Activated CD4-positive, alpha-beta T cell treated with anti-CD3 and anti-CD28 coated beads, Interleukin-2, amount 50 U/mL, for 24 hours (primary cell): ENCODE measurements around the gene ZMYND10.
A peak's percentile ranks its signal among the peaks of the same experiment; 100 is the strongest.

Experiments used
- DNase-seq, 2 donors: peaks; one replicate each; pipeline ENCODE4 v3.0.0-alpha.2; 2020; ENCODE audit warnings: low read depth in 1 of 2, low spot score in 1 of 2

The ZMYND10 gene

DNA sequence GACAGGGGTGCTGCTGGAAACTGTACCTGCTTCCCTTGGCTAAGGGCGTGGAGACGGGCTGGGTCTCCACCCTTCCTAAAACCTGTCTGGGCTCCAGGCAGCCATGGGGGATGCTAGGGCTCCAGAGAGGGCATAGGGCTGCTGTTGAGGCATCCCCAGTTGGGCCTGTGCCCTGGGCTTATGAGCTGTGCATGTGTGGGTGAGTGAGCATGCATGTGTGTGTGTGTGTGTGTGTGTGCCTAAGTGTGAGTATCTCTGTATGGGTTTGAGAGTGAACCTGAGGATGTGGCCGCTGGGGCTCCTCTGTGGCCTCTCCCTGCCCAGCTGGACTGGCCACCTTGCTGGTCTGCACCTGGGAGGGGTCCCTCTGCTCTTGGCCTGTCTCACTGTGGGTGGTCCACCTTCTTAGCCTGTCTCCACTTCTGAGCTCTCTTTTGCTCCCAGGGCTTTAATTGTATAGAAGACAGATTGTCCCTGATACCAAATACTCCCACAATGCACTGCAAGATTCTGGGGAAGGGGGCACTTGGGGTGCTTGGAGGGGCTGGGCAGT, 25.7 kb upstream of the ZMYND10 start:
- no peak for DNase-seq

GRCh38 chr3:50370594-50370993, 25.1 kb upstream of the ZMYND10 start:
- no peak for DNase-seq

- DNase-seq: no peak
These were observed 23.6 kb upstream of the ZMYND10 start for GRCh38 chr3:50369012-50369670.

DNA sequence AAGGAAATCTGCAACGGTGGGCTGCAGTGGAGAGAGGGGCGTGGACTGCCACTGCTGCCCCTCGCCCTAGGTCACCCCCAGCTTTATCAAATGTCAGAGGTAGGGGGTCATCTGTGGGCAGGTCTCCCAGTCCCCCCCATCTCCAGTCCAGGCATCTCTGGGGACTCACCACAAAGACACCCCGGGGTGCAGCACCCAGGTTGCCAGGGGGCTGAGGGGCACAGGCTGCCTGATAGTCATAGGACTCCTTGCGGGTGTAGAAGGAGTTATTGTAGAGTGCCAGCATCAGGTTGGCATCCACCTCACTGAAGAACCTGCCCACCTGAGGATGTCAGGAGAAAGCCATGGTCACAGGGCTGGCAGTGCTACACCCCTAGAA, 20.3 kb upstream of the ZMYND10 start:
- DNase-seq: no peak

GRCh38 chr3:50365080-50365841, 19.7 kb upstream of the ZMYND10 start:
- peak; percentile 80 to 91 for DNase-seq

DNA sequence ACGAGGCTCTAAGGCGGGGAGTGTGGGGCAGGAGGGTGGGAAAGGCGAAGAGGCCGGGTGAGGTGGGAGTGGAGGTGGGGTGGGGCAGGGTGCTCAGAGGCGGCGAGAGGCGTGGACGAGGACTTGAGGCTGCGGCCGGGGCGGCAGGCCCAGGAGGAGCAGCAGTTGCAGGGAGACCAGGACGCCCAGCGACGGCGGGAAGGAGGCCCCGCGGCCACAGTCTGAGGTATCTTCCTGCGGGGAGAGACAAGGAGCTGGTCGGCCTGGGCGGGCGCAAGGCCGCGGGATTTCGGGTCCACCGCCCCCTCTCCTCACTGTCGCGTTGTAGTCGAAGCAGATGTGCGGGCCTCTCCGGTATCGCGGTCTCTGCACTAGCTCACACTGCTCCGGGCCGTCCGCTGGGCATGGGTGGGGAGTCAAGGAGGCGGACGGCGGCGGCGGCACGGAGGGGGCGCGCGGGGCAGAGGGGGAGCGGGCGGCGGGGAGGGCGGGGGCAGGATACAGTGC, 19.1 kb upstream of the ZMYND10 start:
- DNase-seq: no peak

DNA sequence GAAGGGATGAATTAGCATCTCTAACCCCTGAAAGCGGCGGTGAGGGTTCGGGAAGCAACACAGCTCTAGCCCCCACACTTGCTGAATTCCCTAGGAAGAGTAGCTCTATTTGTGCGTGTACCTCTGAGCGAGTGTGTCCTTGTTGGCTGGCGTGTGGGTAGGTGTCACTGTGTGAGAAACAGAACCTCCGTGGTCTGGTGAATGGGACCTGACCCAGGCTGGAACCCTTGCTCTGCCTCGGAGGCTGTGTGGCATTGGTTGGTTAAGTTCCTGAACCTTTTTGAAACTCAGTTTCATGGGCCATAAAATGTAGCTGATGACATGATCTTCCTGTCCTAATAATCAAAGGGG, 14.2 kb upstream of the ZMYND10 start:
- no peak for DNase-seq

- peak; percentile 81 to 96 for DNase-seq
These were observed 13.6 kb upstream of the ZMYND10 start, which contains the start of gene TMEM115 for GRCh38 chr3:50358911-50359759. Gene TMEM115 (minus strand): TSS chr3:50359521. CDS start chr3:50359063, 458 bp downstream.

- no peak for DNase-seq
These were observed 12.9 kb upstream of the ZMYND10 start for GRCh38 chr3:50358355-50358910.

DNA sequence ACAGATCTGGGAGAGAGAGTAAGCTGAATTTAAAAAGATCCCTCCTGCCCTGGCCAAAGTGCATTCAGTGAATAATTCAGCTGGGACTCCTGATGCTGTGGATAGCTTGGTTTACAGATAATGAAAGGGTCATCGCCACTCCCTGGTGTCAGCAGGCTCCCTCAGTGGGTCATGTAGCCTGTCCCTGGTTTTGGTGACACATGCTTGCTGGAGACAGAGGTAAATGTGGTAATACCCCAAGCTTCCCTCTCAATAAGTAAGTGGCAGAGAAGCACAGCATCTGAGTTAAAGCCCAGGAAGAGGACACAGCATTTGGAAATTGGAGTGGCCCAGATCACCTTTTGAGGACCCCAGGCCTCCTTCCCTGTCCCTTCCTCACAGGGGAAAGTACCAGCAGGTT, 11.9 kb upstream of the ZMYND10 start:
- DNase-seq: no peak

GRCh38 chr3:50356553-50356952, 11.0 kb upstream of the ZMYND10 start:
- no peak for DNase-seq

- no peak for DNase-seq
These were observed 10.5 kb upstream of the ZMYND10 start for GRCh38 chr3:50355829-50356552.

- no peak for DNase-seq
These were observed 9.3 kb upstream of the ZMYND10 start for GRCh38 chr3:50354850-50355249.

DNA sequence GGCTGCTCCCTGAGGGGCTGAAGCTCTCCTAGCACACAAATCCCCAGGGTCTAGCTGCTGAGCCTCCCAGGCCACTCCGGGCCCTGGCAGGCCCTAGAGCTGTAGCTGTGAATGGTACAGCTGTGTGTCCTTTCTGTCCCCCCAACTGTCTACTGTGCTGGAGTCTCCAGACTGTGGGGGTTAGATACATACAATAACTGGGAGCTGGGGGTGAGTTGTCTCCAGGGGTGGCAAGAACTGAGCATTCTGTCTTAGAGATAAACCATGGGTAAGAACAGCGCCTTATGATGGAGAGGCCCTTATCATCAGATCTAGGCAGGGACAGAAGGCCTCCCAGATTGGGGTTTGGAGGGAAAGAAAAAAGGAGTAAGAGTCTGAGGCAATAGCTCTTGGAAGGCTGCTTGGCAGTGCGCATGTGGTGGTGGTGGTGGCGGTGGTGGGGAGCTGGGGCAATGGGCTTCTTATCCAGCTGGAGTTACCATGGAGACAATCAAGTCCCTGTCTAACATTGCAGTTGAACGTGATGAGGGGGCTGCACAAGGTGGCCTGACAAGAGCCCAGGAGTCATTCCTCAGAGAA, 8.7 kb upstream of the ZMYND10 start:
- DNase-seq: no peak

DNA sequence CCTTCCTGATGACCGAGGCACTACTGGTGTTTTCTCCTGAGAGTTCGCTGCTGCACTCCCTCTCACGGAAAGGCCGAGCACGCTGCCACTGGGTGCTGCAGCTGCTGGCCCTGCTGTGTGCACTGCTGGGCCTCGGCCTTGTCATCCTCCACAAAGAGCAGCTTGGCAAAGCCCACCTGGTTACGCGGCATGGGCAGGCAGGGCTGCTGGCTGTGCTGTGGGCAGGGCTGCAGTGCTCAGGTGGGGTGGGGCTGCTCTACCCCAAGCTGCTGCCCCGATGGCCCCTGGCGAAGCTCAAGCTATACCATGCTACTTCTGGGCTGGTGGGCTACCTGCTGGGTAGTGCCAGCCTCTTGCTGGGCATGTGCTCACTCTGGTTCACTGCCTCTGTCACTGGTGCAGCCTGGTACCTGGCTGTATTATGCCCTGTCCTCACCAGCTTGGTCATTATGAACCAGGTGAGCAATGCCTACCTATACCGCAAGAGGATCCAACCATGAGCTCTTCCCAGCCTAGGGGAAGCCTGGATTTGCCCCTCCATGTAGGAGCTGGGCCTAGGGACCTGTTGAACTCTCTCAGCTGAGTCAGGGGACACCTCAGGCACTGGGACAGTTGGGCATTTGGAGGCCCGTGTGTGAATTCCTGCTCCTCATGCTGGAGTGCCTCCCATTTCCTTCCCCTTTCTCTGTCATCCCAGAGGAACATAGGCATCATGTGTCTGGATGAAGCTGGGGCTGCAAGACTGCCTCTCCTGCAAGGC, 7.9 kb upstream of the ZMYND10 start:
- DNase-seq: no peak

DNA sequence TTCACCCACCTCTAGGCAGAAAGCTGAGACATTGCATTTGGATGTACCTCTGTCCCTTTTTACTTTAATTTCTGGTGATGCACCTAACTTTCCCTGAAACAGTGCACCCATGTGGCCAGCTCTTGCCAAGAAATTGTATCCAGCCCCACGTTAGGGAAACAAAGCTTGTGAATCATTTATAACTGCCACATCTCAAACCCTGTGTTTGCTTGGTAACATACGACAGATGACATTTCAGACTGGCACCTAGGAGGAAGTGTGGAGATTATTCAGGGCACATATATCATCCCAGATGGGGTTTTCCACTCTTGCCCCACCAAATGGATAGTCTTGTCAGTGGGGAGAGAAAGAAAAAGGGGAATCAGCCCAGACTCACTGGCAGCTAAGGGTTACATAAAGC, 7.2 kb upstream of the ZMYND10 start:
- DNase-seq: no peak

DNA sequence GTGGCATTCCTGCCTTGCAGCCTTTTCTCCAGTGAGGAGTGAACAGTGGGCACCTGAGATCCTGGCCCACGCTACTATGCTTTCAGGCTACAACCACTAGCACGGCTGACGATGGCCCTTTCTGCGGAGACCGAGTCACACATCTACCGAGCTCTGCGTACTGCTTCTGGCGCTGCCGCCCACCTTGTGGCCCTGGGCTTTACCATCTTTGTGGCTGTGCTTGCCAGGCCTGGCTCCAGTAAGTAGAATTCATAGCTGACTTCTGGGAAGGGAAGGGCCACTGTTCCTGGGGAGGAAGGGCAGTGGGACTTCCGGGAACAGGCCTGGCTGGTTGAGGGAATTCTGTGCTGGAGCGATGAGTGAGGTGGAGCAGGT, 5.8 kb upstream of the ZMYND10 start:
- no peak for DNase-seq

GRCh38 chr3:50350527-50351322, 5.2 kb upstream of the ZMYND10 start, which contains the start of the genes CYB561D2 and NPRL2:
Gene CYB561D2 (plus strand): TSS chr3:50350862. CDS start chr3:50351434, 572 bp downstream.
Gene NPRL2 (minus strand): TSS chr3:50350775. CDS start chr3:50350652, 123 bp downstream.
- peak; percentile 98 for DNase-seq

GRCh38 chr3:50350213-50350526, 4.6 kb upstream of the ZMYND10 start:
- DNase-seq: no peak
